ENCODE measurements around the gene PTPRN2. TPM values are rescaled to one million over a fixed set of nuclear protein-coding genes. Genes with fewer than 3 reads are reported as not detected.

Gene PTPRN2
- total RNA-seq, 2 experiments from 2014 or later, result 0.70 TPM; not detected in 1

DNA sequence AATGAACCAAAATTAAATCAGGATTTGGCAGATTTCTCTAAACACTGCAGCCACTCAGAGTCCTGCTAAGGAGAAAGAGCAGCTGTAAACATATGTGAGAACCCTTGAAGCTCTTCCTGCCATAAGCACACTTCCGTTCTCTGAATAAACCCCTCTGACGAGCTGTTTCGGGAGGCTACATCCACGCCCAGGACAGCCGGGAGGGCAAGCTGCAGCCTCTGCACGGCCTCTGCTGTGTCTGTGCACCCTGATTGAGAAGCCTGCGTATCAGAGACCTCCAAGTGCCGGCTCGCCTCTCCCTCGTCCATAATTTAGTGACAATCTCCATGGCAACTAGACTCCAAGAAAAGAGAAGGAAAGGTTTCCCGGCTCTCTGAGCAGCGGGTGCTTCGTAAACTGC, 114.4 kb downstream of the PTPRN2 start:
- intact Hi-C loops (cut with micrococcal nuclease; ENCODE audit: unreplicated experiment), result no loop called here
- no peak overlapping the region for H3K4me3 ChIP-seq (ENCODE audit: low read depth, low read length, poor library complexity, severe bottlenecking)
- ChIA-PET CTCF (ENCODE audit: unreplicated experiment) (no interaction called here), POLR2A (no interaction called here)
- H3K9me3 ChIP-seq (ENCODE audit: low read length), result no peaks in the 10 kb centered on the region
- H3K36me3 ChIP-seq (ENCODE audit: insufficient read depth, low read length), result no peaks in the 10 kb centered on the region
- no peaks in the 10 kb centered on the region for H3K79me2 ChIP-seq (ENCODE audit: insufficient read depth, low read depth, low read length)
- no peak overlapping the region for H2AFZ ChIP-seq (ENCODE audit: low read length)
- TF ChIP-seq CTCF (conservative IDR thresholded peaks at IDR 0.05; ENCODE audit: low read length) (no peak), EZH2phosphoT487 (IDR thresholded peaks at IDR 0.05; ENCODE audit: borderline replicate concordance, low read depth, low read length) (no peak)
- H3K9me2 ChIP-seq (ENCODE audit: insufficient read depth, low read length), result no peaks in the 10 kb centered on the region
- BruUV-seq (replicated peaks), result no TSS peak
- H3K4me2 ChIP-seq (ENCODE audit: low read length), result no peak overlapping the region
- DNase-seq (ENCODE audit: low spot score), result no peak
- no peaks in the 10 kb centered on the region for H3K4me1 ChIP-seq (ENCODE audit: insufficient read depth, low read length, poor library complexity, severe bottlenecking)
- H3K27ac ChIP-seq (ENCODE audit: low read depth, low read length, poor library complexity, severe bottlenecking), result no peak overlapping the region
- H4K20me1 ChIP-seq (ENCODE audit: insufficient read depth, low read length), result no peaks in the 10 kb centered on the region

- no peak overlapping the region for H3K4me2 ChIP-seq (ENCODE audit: low read length)
- H2AFZ ChIP-seq (ENCODE audit: low read length), result no peak overlapping the region
- no peak overlapping the region for H3K27ac ChIP-seq (ENCODE audit: low read depth, low read length, poor library complexity, severe bottlenecking)
- no peaks in the 10 kb centered on the region for H4K20me1 ChIP-seq (ENCODE audit: insufficient read depth, low read length)
- ChIA-PET POLR2A (interaction anchor here (0.6 kb wide), 1 partner anchor 181 kb away, joined by 3 read pairs; no protein-coding TSS in a partner anchor), CTCF (ENCODE audit: unreplicated experiment) (no interaction called here)
- no peaks in the 10 kb centered on the region for H3K4me1 ChIP-seq (ENCODE audit: insufficient read depth, low read length, poor library complexity, severe bottlenecking)
- H3K36me3 ChIP-seq (ENCODE audit: insufficient read depth, low read length), result no peaks in the 10 kb centered on the region
- no peaks in the 10 kb centered on the region for H3K9me3 ChIP-seq (ENCODE audit: low read length)
- TF ChIP-seq CTCF (conservative IDR thresholded peaks at IDR 0.05; ENCODE audit: low read length) (no peak), EZH2phosphoT487 (IDR thresholded peaks at IDR 0.05; ENCODE audit: borderline replicate concordance, low read depth, low read length) (no peak)
- DNase-seq (ENCODE audit: low spot score), result no peak
- H3K4me3 ChIP-seq (ENCODE audit: low read depth, low read length, poor library complexity, severe bottlenecking), result no peak overlapping the region
- intact Hi-C loops (cut with micrococcal nuclease; ENCODE audit: unreplicated experiment), result no loop called here
- H3K79me2 ChIP-seq (ENCODE audit: insufficient read depth, low read depth, low read length), result no peaks in the 10 kb centered on the region
- no peaks in the 10 kb centered on the region for H3K9me2 ChIP-seq (ENCODE audit: insufficient read depth, low read length)
- BruUV-seq (replicated peaks), result no TSS peak
These were observed 115.0 kb downstream of the PTPRN2 start for GRCh38 chr7:158472596-158472995.

DNA sequence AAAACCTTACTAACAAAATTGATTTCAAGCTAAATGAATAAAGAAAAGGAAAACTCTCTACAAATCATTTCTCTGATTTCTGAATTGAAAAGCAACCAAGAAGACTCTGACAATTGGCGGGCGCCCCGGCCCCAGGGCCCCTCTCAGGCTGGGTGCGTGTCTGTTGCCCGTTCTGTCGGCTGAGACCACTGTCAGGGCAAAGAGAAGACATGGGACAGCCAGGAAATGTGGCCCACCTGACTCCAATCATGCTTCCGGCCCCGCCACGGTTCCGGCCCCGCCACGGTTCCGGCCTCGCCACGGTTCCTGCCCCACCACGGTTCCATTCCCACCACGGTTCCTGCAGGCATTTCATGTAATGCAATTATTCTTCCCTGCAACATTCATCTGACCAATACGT, 115.9 kb downstream of the PTPRN2 start:
- no peaks in the 10 kb centered on the region for H3K9me2 ChIP-seq (ENCODE audit: insufficient read depth, low read length)
- intact Hi-C loops (cut with micrococcal nuclease; ENCODE audit: unreplicated experiment), result no loop called here
- ChIA-PET CTCF (ENCODE audit: unreplicated experiment) (no interaction called here), POLR2A (no interaction called here)
- BruUV-seq (replicated peaks), result no TSS peak
- no peaks in the 10 kb centered on the region for H3K36me3 ChIP-seq (ENCODE audit: insufficient read depth, low read length)
- H3K4me1 ChIP-seq (ENCODE audit: insufficient read depth, low read length, poor library complexity, severe bottlenecking), result no peaks in the 10 kb centered on the region
- no peak overlapping the region for H3K27ac ChIP-seq (ENCODE audit: low read depth, low read length, poor library complexity, severe bottlenecking)
- no peak overlapping the region for H2AFZ ChIP-seq (ENCODE audit: low read length)
- no peak for DNase-seq (ENCODE audit: low spot score)
- TF ChIP-seq EZH2phosphoT487 (IDR thresholded peaks at IDR 0.05; ENCODE audit: borderline replicate concordance, low read depth, low read length), result no peak
- TF ChIP-seq CTCF (conservative IDR thresholded peaks at IDR 0.05; ENCODE audit: low read length), result no peak
- H3K79me2 ChIP-seq (ENCODE audit: insufficient read depth, low read depth, low read length), result no peaks in the 10 kb centered on the region
- H4K20me1 ChIP-seq (ENCODE audit: insufficient read depth, low read length), result no peaks in the 10 kb centered on the region
- no peak overlapping the region for H3K4me2 ChIP-seq (ENCODE audit: low read length)
- H3K4me3 ChIP-seq (ENCODE audit: low read depth, low read length, poor library complexity, severe bottlenecking), result no peak overlapping the region
- no peaks in the 10 kb centered on the region for H3K9me3 ChIP-seq (ENCODE audit: low read length)

All from OCI-LY7 (cell line).